ENCODE results near the gene DAZAP2.
"Not testable (repeated sequence)": the region's sequence is repeated elsewhere in the genome, so short reads cannot be mapped to it uniquely, and the experiment has no call there.

Gene DAZAP2

GRCh38 chr12:51270951-51271518 is 32.4 kb downstream of the DAZAP2 start:
- no peak for DNase-seq (ENCODE audit: extremely low spot score)

GRCh38 chr12:51272810-51273209 is 34.2 kb downstream of the DAZAP2 start:
- DNase-seq (ENCODE audit: extremely low spot score); POLR2A ChIA-PET: not testable (repeated sequence)
- CTCF ChIA-PET = interaction anchor here (1.3 kb wide), 1 partner anchor 69 kb away, joined by 4 read pairs; no protein-coding TSS in a partner anchor

More at GRCh38 chr12:51270951-51271518, 32.4 kb downstream of the DAZAP2 start:
- POLR2A ChIA-PET = no interaction called here
- CTCF ChIA-PET = interaction anchor here (0.8 to 2.7 kb wide), 7 partner anchors 9 to 80 kb away, joined by 3 to 56 read pairs (median 4); partner anchors contain the start of gene POU6F1
- TF ChIP-seq CTCF (IDR thresholded peaks at IDR 0.05; ENCODE audit: control extremely low read depth, extremely low read depth, low read depth, missing control alignments) = no peak

GRCh38 chr12:51275088-51275487 is 36.5 kb downstream of the DAZAP2 start:
- ChIA-PET CTCF (interaction anchor here (0.7 to 1.7 kb wide), 4 partner anchors 11 to 57 kb away, joined by 3 to 4 read pairs (median 4); partner anchors contain the start of gene POU6F1), POLR2A (no interaction called here)
- no peak for TF ChIP-seq CTCF (IDR thresholded peaks at IDR 0.05; ENCODE audit: control extremely low read depth, extremely low read depth, low read depth, missing control alignments)
- no peak for DNase-seq (ENCODE audit: extremely low spot score)

- ChIA-PET CTCF (interaction anchor here (1.1 to 1.2 kb wide), 2 partner anchors 11 to 60 kb away, joined by 3 to 4 read pairs; partner anchors contain the start of gene SMAGP), POLR2A (no interaction called here)
- no peak for TF ChIP-seq CTCF (IDR thresholded peaks at IDR 0.05; ENCODE audit: control extremely low read depth, extremely low read depth, low read depth, missing control alignments)
- no peak for DNase-seq (ENCODE audit: extremely low spot score)
Observed at GRCh38 chr12:51281202-51281924, 42.7 kb downstream of the DAZAP2 start.

- DNase-seq (ENCODE audit: extremely low spot score) = no peak
- CTCF ChIA-PET = interaction anchor here (1.1 to 1.2 kb wide), 2 partner anchors 11 to 56 kb away, joined by 4 to 5 read pairs; no protein-coding TSS in a partner anchor
- POLR2A ChIA-PET = no interaction called here
- no peak for TF ChIP-seq CTCF (IDR thresholded peaks at IDR 0.05; ENCODE audit: control extremely low read depth, extremely low read depth, low read depth, missing control alignments)
Observed at GRCh38 chr12:51285843-51286242, 47.2 kb downstream of the DAZAP2 start.

- POLR2A ChIA-PET; DNase-seq (ENCODE audit: extremely low spot score): not testable (repeated sequence)
- peak; percentile 37 for TF ChIP-seq CTCF (IDR thresholded peaks at IDR 0.05; ENCODE audit: control extremely low read depth, extremely low read depth, low read depth, missing control alignments)
- CTCF ChIA-PET = interaction anchor here (1.2 to 1.8 kb wide), 3 partner anchors 9 to 63 kb away, joined by 3 to 4 read pairs (median 4); partner anchors contain the start of gene SMAGP
Observed at GRCh38 chr12:51291603-51292513, 53.2 kb downstream of the DAZAP2 start.
